ENCODE measurements around the gene ST3GAL3.

- TF ChIP-seq ZZZ3 (IDR thresholded peaks at IDR 0.05; ENCODE audit: control insufficient read depth, insufficient read length, low read depth): no peak
- no peak for TF ChIP-seq SIX5 (IDR thresholded peaks at IDR 0.05; ENCODE audit: low read depth, low read length, severe bottlenecking)
These were observed 147.1 kb downstream of the ST3GAL3 start for GRCh38 chr1:43854473-43854872.

All from GM12878 (cell line).